ENCODE measurements around the gene NT5C1B.

DNA sequence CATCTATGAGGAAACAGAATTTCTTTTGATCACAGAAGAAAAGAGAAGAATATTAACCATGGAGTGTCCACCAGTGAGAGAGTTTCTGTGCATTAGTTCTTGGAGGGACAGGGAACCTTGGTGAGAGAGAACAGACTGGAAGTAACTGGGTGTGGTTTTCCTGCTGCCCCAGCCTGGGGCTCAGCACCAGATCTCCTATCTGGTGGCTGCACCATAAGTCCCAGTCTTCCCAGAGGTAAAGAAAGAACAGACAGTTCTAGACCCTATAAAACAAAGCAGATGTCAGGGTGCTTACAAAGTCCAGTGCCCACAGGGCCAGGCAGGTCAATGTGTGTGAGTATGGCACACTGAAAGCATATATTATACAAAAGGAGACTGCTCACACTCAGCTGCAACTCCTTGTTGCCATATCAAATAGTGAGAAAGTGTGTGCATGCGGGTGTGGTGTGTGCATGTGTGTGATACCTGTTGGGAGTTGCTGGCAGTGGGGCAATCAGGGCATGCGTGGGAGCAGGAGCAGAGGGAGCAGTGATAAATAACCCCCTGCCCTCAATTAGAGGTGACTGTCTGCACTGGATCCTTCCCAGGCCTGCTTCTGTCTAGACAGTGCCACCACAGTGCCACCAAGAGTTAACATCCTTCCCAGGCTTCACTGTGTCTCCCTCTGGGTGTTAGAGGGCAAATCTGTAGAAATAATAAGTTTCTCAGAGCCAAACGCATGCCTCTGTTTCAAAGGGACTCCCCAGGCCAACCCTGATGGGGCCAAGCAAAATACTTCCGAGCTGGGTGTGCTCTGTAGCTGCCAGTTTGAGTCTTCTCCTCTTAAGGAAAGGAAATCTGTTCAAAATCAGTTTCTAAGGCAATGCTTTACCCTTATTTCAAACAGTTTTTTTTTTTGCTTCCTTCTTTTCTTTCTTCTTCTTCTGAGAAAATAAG lies 74.6 kb downstream of the NT5C1B start:
- no peak for TF ChIP-seq POLR2A (IDR thresholded peaks at IDR 0.05)
- TF ChIP-seq, protein P1, sequence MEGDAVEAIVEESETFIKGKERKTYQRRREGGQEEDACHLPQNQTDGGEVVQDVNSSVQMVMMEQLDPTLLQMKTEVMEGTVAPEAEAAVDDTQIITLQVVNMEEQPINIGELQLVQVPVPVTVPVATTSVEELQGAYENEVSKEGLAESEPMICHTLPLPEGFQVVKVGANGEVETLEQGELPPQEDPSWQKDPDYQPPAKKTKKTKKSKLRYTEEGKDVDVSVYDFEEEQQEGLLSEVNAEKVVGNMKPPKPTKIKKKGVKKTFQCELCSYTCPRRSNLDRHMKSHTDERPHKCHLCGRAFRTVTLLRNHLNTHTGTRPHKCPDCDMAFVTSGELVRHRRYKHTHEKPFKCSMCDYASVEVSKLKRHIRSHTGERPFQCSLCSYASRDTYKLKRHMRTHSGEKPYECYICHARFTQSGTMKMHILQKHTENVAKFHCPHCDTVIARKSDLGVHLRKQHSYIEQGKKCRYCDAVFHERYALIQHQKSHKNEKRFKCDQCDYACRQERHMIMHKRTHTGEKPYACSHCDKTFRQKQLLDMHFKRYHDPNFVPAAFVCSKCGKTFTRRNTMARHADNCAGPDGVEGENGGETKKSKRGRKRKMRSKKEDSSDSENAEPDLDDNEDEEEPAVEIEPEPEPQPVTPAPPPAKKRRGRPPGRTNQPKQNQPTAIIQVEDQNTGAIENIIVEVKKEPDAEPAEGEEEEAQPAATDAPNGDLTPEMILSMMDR (IDR thresholded peaks at IDR 0.05) = no peak

All from Peyer's patch (tissue), 4 donors.